GM23338 (cell line): ENCODE data around the gene GPR146. TPM values are rescaled to one million over a fixed set of nuclear protein-coding genes. Genes with fewer than 3 reads are reported as not detected.

Experiments used
- ATAC-seq: fragments of 200-7000 bp; cut with Tn5 transposase; 3 replicates; pipeline ENCODE4 v1.9.1; 2020
- DNase-seq: peaks from one replicate; pipeline ENCODE4 v3.0.0-alpha.2; 2015; ENCODE audit warnings: low spot score
- H2AFZ ChIP-seq: fragments of 200-600 bp; sonication (generic); 2 replicates; pipeline ENCODE4 v1.8.0; 2016; ENCODE audit warnings: antibody characterized with exemption, mild to moderate bottlenecking, moderate library complexity
- H3F3A ChIP-seq: fragments of 200-600 bp; sonication (generic); replicated peaks from 2 replicates; pipeline ENCODE4 v1.8.0; 2017; ENCODE audit warnings: antibody characterized with exemption, mixed run types, low read depth
- H3K27ac ChIP-seq: fragments of 200-600 bp; sonication (generic); 2 replicates; pipeline ENCODE4 v1.6.1; 2016; ENCODE audit warnings: low read depth
- H3K27me3 ChIP-seq: fragments of 200-600 bp; sonication (generic); 2 replicates; pipeline ENCODE4 v1.8.0; 2016; ENCODE audit warnings: mild to moderate bottlenecking, mixed run types, moderate library complexity; ENCODE audit not compliant: insufficient read depth
- H3K36me3 ChIP-seq: fragments of 200-600 bp; sonication (generic); 2 replicates; pipeline ENCODE4 v1.8.0; 2016; ENCODE audit warnings: mild to moderate bottlenecking; ENCODE audit not compliant: insufficient read depth
- H3K4me1 ChIP-seq: fragments of 200-600 bp; sonication (generic); 2 replicates; pipeline ENCODE4 v1.8.0; 2016; ENCODE audit warnings: mild to moderate bottlenecking, moderate library complexity; ENCODE audit not compliant: insufficient read depth
- H3K4me2 ChIP-seq: fragments of 200-600 bp; sonication (generic); 2 replicates; pipeline ENCODE4 v1.7.1; 2017; ENCODE audit warnings: mixed run types
- H3K4me3 ChIP-seq: fragments of 200-600 bp; sonication (generic); 2 replicates; pipeline ENCODE4 v1.6.1; 2016; ENCODE audit warnings: mixed run types
- H3K79me2 ChIP-seq: fragments of 200-600 bp; sonication (generic); replicated peaks from 2 replicates; pipeline ENCODE4 v1.8.0; 2017; ENCODE audit warnings: mild to moderate bottlenecking; ENCODE audit not compliant: insufficient read depth
- H3K9me2 ChIP-seq: fragments of 200-600 bp; sonication (generic); 2 replicates; pipeline ENCODE4 v1.8.0; 2017; ENCODE audit not compliant: insufficient read depth
- H4K20me1 ChIP-seq: fragments of 200-600 bp; sonication (generic); replicated peaks from 2 replicates; pipeline ENCODE4 v1.8.0; 2017; ENCODE audit warnings: mild to moderate bottlenecking; ENCODE audit not compliant: insufficient read depth
- H3K27ac Mint-ChIP-seq: 2 replicates; pipeline ENCODE4 v1.8.0; 2020; ENCODE audit warnings: inconsistent platforms, mild to moderate bottlenecking, moderate library complexity, mixed read lengths
- H3K27me3 Mint-ChIP-seq: 3 replicates; pipeline ENCODE4 v1.8.0; 2022; ENCODE audit warnings: low read depth, mild to moderate bottlenecking, moderate library complexity, mixed read lengths, inconsistent platforms; ENCODE audit not compliant: insufficient read depth, poor library complexity
- H3K36me3 Mint-ChIP-seq: 3 replicates; pipeline ENCODE4 v1.8.0; 2021; ENCODE audit warnings: low read depth, mild to moderate bottlenecking, inconsistent platforms, moderate library complexity, mixed read lengths
- H3K4me1 Mint-ChIP-seq: 3 replicates; pipeline ENCODE4 v1.8.0; 2020; ENCODE audit warnings: mild to moderate bottlenecking, inconsistent platforms, mixed read lengths
- H3K4me3 Mint-ChIP-seq: 3 replicates; pipeline ENCODE4 v1.8.0; 2021; ENCODE audit warnings: moderate library complexity, mild to moderate bottlenecking, inconsistent platforms, mixed read lengths
- H3K9me3 Mint-ChIP-seq: 3 replicates; pipeline ENCODE4 v1.8.0; 2020; ENCODE audit warnings: moderate library complexity, mild to moderate bottlenecking, inconsistent platforms, mixed read lengths
- CREB1 ChIP-seq: fragments of 250-450 bp; sonication (Bioruptor Pico); IDR thresholded peaks from 2 replicates; pipeline ENCODE4 v1.5.0; 2020; ENCODE audit warnings: low read depth, mild to moderate bottlenecking, moderate library complexity
- EZH2phosphoT487 ChIP-seq: fragments of 200-600 bp; sonication (generic); IDR thresholded peaks from one replicate; pipeline ENCODE4 v1.8.1; 2018; ENCODE audit warnings: antibody characterized with exemption; ENCODE audit not compliant: unreplicated experiment
- JUNB ChIP-seq: IDR thresholded peaks from one replicate; pipeline ENCODE4 v1.6.1; 2016; ENCODE audit warnings: antibody characterized with exemption; ENCODE audit not compliant: unreplicated experiment
- NANOG ChIP-seq: IDR thresholded peaks from 2 replicates; pipeline ENCODE4 v1.6.1; 2016; ENCODE audit warnings: antibody characterized with exemption, borderline replicate concordance
- POLR2AphosphoS5 ChIP-seq: IDR thresholded peaks from 2 replicates; pipeline ENCODE4 v1.6.1; 2016; ENCODE audit warnings: antibody characterized with exemption, low read depth
- STAT1 ChIP-seq: IDR thresholded peaks from one replicate; pipeline ENCODE4 v1.6.1; 2016; ENCODE audit warnings: antibody characterized with exemption; ENCODE audit not compliant: unreplicated experiment
- ZNF114 ChIP-seq: fragments of 250-450 bp; sonication (Bioruptor Pico); IDR thresholded peaks from 2 replicates; pipeline ENCODE4 v1.5.0; 2020; ENCODE audit warnings: mild to moderate bottlenecking, moderate library complexity
- ZNF331 ChIP-seq: fragments of 250-450 bp; sonication (Bioruptor Pico); IDR thresholded peaks from 2 replicates; pipeline ENCODE4 v1.5.0; 2020; ENCODE audit warnings: low read depth, mild to moderate bottlenecking, moderate library complexity
- polyA plus RNA-seq: library from polyadenylated mRNA; unstranded; fragments of >200 nt; fragmentation: Nextera tagmentation; extraction: Ambion mirVana; gene quantifications from 2 replicates; pipeline ENCODE4 v1.2.1, GENCODE V29; 2016
- total RNA-seq: library from RNA; depleted of rRNA; stranded (reverse); fragments of >200 nt; shearing (Covaris generic); gene quantifications from 2 replicates; pipeline ENCODE4 v1.2.3, GENCODE V29; 2014
- TF ChIP-seq, protein P1 (sequence below): IDR thresholded peaks from one replicate; pipeline ENCODE4 v1.6.1; 2018; ENCODE audit warnings: antibody characterized with exemption; ENCODE audit not compliant: unreplicated experiment
- TF ChIP-seq, protein P2 (sequence below): IDR thresholded peaks from 2 replicates; pipeline ENCODE4 v1.6.1; 2016; ENCODE audit warnings: antibody characterized with exemption
- TF ChIP-seq, protein P3 (sequence below): fragments of 250-450 bp; sonication (Bioruptor Pico); IDR thresholded peaks from 2 replicates; pipeline ENCODE4 v1.5.0; 2020; ENCODE audit warnings: mild to moderate bottlenecking, moderate library complexity

The GPR146 gene
- total and polyA plus RNA-seq, 2 experiments from 2014 or later = 0.28 to 0.37 TPM

DNA sequence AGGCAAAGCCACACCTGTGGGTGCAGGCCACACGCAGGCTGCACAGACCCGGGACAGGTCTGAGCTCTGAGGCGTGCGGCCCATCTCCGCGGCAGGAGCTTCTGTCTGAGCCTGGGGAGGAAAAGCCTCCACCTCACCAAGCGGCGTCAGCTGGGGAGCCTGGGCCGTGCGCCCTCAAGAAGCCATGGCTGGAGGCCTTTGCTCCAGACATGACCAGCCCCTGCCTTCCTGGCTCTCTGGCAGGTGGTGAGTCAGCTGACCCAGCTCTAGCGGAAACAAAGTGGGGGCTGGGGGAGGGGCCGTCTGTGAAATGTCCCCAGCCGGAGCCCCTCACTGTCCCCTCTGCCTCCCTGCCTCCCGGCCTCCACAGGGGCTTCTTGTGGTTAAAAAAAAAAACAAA is 56.0 kb downstream of the GPR146 start (continued):
- TF ChIP-seq, protein P1, sequence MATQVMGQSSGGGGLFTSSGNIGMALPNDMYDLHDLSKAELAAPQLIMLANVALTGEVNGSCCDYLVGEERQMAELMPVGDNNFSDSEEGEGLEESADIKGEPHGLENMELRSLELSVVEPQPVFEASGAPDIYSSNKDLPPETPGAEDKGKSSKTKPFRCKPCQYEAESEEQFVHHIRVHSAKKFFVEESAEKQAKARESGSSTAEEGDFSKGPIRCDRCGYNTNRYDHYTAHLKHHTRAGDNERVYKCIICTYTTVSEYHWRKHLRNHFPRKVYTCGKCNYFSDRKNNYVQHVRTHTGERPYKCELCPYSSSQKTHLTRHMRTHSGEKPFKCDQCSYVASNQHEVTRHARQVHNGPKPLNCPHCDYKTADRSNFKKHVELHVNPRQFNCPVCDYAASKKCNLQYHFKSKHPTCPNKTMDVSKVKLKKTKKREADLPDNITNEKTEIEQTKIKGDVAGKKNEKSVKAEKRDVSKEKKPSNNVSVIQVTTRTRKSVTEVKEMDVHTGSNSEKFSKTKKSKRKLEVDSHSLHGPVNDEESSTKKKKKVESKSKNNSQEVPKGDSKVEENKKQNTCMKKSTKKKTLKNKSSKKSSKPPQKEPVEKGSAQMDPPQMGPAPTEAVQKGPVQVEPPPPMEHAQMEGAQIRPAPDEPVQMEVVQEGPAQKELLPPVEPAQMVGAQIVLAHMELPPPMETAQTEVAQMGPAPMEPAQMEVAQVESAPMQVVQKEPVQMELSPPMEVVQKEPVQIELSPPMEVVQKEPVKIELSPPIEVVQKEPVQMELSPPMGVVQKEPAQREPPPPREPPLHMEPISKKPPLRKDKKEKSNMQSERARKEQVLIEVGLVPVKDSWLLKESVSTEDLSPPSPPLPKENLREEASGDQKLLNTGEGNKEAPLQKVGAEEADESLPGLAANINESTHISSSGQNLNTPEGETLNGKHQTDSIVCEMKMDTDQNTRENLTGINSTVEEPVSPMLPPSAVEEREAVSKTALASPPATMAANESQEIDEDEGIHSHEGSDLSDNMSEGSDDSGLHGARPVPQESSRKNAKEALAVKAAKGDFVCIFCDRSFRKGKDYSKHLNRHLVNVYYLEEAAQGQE = no peak
- no peak for TF ChIP-seq NANOG
- no peak for TF ChIP-seq JUNB
- TF ChIP-seq, protein P2, sequence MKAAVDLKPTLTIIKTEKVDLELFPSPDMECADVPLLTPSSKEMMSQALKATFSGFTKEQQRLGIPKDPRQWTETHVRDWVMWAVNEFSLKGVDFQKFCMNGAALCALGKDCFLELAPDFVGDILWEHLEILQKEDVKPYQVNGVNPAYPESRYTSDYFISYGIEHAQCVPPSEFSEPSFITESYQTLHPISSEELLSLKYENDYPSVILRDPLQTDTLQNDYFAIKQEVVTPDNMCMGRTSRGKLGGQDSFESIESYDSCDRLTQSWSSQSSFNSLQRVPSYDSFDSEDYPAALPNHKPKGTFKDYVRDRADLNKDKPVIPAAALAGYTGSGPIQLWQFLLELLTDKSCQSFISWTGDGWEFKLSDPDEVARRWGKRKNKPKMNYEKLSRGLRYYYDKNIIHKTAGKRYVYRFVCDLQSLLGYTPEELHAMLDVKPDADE = no peak
- TF ChIP-seq ZNF331 = no peak

DNA sequence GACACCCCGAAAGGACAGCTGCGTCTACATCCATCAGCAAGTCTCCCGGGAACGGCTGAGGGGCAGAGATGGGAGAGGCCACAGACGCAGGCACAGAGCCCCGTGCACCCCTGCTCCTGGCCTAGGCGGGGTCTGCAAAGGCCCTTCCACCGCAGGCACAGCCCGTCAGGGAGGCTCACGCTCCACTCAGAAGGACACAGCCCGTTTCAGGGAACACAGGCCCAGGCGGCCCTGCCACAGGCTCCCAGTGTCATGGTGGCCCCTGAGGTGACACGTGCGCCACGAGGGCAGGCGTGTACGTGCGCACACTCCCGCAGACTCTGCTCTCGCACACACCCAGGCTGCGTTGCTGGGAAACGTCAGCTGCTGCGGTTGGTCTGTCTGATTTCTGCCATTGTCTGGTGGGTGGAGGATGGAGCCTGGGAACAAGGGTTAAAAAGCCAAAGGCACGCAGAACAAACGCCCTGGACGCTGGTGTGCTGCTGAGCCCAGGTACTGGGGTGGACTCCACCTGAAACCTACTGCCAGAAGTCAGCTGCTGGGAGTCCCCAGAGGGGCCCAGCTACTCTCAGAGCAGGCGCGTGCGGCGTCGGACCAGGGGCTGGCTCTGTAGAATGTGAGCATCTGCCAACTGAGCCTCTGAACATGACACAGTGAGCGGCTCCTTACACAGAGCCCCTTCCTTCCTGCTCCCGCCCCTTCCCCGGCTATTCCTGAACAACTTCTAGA is 56.7 kb downstream of the GPR146 start:
- H3K27ac Mint-ChIP-seq = no peak overlapping the region
- Histone ChIP-seq H3K4me3 (no peak overlapping the region), H3K4me2 (no peak overlapping the region), H3K79me2 (peaks cover 55% of the 10 kb centered on the region), H3K27me3 (no peaks in the 10 kb centered on the region), H4K20me1 (no peaks in the 10 kb centered on the region; the same call in none of the 2 replicates), H2AFZ (no peak overlapping the region), H3K9me2 (no peaks in the 10 kb centered on the region), H3K36me3 (no peaks in the 10 kb centered on the region), H3K4me1 (no peaks in the 10 kb centered on the region), H3F3A (no peaks in the 10 kb centered on the region), H3K27ac (no peak overlapping the region)
- no peaks in the 10 kb centered on the region for H3K4me1 Mint-ChIP-seq
- ATAC-seq (no peak), DNase-seq (no peak)
- peaks cover 3% of the 10 kb centered on the region; the same call in 1 of the 3 replicates for H3K9me3 Mint-ChIP-seq
- H3K4me3 Mint-ChIP-seq = no peak overlapping the region
- peaks cover 7% of the 10 kb centered on the region for H3K27me3 Mint-ChIP-seq
- peaks cover 24% of the 10 kb centered on the region for H3K36me3 Mint-ChIP-seq
- TF ChIP-seq POLR2AphosphoS5 = no peak
- TF ChIP-seq ZNF331 = no peak
- no peak for TF ChIP-seq JUNB
- no peak for TF ChIP-seq CREB1 (CRISPR knock-in tag)
- TF ChIP-seq EZH2phosphoT487 = no peak
- TF ChIP-seq, protein P3, sequence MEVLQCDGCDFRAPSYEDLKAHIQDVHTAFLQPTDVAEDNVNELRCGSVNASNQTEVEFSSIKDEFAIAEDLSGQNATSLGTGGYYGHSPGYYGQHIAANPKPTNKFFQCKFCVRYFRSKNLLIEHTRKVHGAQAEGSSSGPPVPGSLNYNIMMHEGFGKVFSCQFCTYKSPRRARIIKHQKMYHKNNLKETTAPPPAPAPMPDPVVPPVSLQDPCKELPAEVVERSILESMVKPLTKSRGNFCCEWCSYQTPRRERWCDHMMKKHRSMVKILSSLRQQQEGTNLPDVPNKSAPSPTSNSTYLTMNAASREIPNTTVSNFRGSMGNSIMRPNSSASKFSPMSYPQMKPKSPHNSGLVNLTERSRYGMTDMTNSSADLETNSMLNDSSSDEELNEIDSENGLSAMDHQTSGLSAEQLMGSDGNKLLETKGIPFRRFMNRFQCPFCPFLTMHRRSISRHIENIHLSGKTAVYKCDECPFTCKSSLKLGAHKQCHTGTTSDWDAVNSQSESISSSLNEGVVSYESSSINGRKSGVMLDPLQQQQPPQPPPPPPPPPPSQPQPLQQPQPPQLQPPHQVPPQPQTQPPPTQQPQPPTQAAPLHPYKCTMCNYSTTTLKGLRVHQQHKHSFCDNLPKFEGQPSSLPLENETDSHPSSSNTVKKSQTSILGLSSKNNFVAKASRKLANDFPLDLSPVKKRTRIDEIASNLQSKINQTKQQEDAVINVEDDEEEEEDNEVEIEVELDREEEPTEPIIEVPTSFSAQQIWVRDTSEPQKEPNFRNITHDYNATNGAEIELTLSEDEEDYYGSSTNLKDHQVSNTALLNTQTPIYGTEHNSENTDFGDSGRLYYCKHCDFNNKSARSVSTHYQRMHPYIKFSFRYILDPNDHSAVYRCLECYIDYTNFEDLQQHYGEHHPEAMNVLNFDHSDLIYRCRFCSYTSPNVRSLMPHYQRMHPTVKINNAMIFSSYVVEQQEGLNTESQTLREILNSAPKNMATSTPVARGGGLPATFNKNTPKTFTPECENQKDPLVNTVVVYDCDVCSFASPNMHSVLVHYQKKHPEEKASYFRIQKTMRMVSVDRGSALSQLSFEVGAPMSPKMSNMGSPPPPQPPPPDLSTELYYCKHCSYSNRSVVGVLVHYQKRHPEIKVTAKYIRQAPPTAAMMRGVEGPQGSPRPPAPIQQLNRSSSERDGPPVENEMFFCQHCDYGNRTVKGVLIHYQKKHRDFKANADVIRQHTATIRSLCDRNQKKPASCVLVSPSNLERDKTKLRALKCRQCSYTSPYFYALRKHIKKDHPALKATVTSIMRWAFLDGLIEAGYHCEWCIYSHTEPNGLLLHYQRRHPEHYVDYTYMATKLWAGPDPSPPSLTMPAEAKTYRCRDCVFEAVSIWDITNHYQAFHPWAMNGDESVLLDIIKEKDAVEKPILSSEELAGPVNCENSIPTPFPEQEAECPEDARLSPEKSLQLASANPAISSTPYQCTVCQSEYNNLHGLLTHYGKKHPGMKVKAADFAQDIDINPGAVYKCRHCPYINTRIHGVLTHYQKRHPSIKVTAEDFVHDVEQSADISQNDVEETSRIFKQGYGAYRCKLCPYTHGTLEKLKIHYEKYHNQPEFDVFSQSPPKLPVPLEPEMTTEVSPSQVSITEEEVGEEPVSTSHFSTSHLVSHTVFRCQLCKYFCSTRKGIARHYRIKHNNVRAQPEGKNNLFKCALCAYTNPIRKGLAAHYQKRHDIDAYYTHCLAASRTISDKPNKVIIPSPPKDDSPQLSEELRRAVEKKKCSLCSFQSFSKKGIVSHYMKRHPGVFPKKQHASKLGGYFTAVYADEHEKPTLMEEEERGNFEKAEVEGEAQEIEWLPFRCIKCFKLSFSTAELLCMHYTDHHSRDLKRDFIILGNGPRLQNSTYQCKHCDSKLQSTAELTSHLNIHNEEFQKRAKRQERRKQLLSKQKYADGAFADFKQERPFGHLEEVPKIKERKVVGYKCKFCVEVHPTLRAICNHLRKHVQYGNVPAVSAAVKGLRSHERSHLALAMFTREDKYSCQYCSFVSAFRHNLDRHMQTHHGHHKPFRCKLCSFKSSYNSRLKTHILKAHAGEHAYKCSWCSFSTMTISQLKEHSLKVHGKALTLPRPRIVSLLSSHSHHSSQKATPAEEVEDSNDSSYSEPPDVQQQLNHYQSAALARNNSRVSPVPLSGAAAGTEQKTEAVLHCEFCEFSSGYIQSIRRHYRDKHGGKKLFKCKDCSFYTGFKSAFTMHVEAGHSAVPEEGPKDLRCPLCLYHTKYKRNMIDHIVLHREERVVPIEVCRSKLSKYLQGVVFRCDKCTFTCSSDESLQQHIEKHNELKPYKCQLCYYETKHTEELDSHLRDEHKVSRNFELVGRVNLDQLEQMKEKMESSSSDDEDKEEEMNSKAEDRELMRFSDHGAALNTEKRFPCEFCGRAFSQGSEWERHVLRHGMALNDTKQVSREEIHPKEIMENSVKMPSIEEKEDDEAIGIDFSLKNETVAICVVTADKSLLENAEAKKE = no peak
- no peak for TF ChIP-seq ZNF114 (CRISPR knock-in tag)
- no peak for TF ChIP-seq NANOG
- no peak for TF ChIP-seq STAT1
